HG02938 (cell line): ENCODE measurements around the gene FAM234B.

Experiments used
- ATAC-seq: cut with Tn5 transposase; IDR thresholded peaks from one replicate; pipeline ENCODE4 v1.9.1; 2021; ENCODE audit warnings: mild to moderate bottlenecking, moderate library complexity; ENCODE audit not compliant: unreplicated experiment

Gene FAM234B

GRCh38 chr12:13114251-13115052 lies 70.3 kb downstream of the FAM234B start:
- no peak for ATAC-seq

DNA sequence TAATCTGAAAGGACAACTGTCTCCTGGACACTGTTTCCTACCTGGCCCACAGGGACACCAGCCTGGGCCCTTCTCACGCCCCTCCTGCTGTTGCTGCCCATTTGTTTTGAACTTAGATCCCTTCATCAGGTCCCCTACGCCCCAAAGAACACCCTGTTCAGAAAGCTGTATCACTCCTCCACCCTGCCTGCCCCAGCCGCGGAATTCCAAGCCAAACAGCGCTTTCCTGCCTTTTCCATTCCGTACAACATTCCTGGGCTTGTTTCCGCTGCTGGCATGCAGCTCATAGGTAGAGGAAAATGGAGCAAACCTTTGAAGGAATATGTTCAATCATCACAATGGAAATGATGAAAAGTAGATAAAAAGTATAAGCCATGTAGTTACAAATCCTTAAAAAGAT lies 72.1 kb downstream of the FAM234B start:
- no peak for ATAC-seq

DNA sequence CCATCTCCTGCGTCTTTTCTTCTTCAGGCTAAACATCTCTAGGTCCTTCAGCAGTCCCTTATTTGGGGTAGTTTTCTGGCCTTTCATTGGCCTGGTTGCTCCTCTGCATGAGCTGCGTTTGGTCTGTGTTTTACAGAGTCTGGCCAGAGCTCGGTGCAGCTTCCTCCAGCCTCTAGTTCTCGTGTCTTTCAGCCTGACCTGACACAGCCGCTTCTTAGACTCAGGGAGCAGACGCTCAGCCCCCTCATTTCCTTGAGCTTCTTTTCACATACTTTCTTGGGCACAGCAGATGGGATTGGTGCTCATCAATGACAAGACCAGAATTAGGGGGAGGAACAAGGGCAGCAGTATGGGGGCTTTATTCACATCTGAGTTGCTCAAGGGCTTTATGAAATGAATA lies 72.8 kb downstream of the FAM234B start:
- ATAC-seq, result no peak

DNA sequence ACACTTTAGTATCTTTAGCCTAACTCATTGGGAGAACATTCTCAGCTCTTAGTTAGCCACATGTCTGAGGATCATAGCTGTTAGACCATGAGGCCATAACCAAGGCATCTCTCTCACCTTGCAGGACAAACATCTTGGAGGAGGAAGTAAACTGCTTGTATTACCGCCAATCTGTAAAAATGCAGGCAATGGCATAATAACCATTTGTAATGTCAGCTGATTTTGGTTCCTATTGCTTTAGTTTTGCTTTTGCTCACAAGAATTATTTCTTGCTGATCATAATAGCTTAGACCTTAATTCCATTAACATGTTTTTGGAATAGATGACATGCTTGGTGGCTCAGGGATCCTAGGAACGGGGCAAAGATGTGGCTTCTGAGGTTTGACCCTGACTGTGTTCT lies 75.6 kb downstream of the FAM234B start:
- no peak for ATAC-seq

GRCh38 chr12:13120413-13120812 lies 76.2 kb downstream of the FAM234B start:
- no peak for ATAC-seq

- ATAC-seq, result no peak
These were observed 77.4 kb downstream of the FAM234B start for GRCh38 chr12:13121568-13121967.

- ATAC-seq, result no peak
These were observed 80.7 kb downstream of the FAM234B start for GRCh38 chr12:13124656-13125505.

DNA sequence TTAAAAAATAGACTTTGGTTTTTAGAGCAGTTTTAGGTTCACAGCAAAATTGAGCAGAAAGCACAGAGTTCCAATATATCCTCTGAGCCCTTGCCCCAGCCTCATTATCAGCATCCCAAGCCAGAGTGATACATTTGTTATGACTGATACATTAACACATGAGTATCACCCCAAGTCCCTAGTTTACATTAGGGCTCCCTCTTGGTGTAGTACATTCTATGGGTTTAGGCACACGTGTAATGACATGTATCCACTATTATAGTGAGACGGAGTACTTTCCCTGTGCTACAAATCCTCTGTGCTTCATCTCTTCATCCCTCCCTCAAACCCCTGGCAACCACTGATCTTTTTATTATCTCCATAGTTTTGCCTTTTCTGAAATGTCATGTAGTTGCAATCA lies 81.8 kb downstream of the FAM234B start:
- no peak for ATAC-seq

DNA sequence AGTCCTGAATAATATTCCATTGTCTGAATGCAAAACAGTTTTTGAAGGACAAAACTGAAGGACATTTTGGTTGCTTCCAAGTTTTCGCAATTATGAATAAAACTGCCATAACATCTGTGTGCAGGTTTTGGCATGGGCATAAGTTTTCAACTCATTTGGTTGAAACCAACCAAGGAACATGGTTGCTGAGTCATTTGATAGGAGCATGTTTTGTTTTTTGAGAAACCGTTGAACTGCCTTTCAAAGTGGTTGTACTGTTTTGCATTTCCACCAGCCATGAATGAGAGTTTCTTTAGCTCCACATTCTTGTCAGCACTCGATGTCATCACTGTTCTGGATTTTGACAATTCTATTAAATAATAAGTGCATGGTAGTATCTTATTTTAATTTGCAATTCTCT lies 82.3 kb downstream of the FAM234B start:
- no peak for ATAC-seq

GRCh38 chr12:13127444-13127843 lies 83.3 kb downstream of the FAM234B start:
- no peak for ATAC-seq

DNA sequence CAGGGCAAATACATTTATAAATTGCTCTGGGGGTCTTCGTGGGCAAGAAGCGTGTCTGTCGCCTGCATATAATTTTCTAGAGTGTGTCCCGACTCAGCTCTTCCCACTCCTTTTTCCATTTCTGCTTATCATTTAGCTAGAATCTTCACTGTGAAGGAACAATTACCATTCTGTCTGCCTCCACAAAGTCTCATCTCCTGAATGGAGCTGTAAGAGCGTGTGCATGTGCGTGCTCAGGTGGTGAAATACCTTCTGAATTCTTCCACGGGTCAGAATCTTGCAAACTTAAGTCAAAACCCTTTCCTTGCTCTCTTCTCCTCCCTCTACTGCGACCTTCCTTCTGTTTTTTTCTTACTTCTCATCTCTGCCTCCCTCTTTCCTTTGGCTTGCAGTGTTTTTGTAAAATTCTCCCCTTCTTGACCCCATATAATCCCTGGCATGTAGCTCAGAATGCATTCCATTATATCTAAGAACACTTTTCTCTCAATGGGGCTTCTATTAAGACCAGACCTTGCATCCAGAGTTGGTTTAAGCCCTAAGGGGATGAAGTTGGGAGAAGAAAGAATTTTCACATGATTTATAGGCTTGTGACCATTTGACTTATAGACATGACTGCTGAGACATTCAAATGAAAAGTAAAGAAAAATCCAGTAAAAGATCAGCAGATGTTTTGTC lies 84.2 kb downstream of the FAM234B start:
- no peak for ATAC-seq

GRCh38 chr12:13130981-13131380 lies 86.8 kb downstream of the FAM234B start:
- no peak for ATAC-seq
